ENCODE measurements around the gene MAST3.

The MAST3 gene

DNA sequence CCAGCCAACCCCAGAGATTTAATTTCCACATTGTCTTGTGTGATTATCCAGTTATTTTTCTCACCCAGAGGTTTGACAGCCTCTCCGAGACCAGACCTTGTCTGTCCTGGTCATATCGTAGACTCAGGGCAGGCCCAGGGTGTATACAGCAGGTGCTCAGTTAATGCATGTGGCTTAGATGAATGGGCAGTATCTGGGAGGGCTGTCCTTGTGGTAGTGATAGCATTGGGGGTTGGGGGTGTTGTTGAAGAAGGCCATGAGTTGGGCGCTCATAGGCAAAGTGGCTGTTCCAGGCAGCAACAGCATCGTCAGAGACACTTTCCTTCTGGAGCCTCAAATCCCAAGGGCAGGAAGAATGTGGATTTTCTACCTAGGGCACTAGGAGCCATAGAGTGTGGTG lies 16.9 kb downstream of the MAST3 start:
- no peak for DNase-seq

DNA sequence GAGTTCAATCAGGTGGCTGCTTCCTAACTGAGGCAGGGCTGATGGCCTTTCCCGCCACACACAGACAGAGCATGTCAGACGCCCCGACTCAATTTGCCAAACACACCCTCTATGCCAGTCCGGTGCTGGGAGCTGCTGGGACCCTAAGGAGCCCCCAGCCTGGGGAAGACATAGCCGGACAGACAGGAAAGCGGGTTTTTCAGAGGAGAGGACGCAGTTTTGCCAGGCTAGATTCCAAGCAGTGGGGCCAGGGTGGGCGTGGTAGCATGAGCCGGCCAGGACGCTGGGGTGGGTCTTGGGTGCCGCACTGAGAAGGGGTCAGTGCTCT lies 19.8 kb downstream of the MAST3 start:
- no peak for DNase-seq

DNA sequence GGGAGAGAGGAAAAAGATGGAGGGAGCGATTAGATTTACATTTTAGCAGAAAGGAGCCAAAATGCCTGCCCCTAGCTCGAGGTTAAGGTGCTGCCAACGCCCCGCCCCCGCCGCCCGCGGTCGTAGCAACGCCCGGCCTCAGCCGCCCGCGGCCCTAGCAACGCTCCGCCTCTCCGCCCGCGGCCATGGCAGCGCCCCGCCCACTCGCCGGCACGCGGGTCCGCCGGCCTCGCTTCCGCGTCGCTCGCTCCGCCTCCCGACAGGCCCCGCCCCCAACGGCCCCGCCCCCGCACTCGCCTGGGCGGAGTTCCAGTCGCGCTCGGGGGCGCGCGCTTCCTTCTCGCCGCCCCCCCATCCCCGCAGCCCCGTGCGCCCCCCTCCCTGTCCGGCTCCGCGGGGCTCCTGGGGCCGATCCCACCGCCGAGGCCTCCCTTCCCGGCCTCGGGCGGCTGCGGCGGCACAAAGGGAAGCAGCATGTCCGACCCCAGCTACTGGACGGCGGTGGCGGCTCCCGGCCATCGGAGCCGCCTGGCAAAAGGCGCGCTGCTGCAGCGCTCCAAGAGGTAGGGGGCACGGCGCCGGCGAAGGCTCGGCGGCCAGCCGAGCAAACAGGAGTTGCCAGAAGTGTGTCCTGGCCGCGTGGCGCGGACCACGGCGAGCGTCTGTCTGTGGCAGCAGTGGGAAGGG lies 20.3 kb downstream of the MAST3 start:
- DNase-seq = peak; percentile 86 to 97 (median 94)

DNA sequence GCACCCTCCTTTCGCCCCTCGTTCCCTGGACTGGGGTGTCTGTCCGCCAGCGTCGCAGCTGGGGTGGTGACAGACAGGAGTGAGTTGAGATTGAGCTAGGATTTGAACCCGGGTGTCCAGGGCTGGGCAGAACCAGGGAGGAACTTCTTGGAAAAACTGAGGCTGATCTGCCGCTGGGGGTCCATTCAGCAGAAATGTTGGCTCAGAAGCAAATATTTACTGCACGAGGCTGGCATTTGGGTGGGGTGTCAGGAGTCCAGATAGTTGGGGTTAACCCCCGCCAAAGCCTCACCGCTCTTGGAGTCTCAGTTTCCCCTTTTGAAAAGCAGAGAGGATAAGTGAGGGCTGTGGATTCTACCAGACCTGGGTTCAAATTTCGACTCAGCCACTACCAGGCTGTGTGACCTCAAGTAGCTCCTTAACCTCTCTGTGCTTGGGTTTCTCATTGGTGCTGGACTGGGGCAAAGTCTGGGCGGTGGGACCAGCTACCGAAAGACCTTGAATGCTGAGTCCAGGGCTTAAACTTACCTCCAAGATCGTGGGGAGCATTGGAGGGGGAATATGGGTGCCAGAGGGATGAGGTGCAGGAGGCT lies 20.9 kb downstream of the MAST3 start:
- no peak for DNase-seq

DNA sequence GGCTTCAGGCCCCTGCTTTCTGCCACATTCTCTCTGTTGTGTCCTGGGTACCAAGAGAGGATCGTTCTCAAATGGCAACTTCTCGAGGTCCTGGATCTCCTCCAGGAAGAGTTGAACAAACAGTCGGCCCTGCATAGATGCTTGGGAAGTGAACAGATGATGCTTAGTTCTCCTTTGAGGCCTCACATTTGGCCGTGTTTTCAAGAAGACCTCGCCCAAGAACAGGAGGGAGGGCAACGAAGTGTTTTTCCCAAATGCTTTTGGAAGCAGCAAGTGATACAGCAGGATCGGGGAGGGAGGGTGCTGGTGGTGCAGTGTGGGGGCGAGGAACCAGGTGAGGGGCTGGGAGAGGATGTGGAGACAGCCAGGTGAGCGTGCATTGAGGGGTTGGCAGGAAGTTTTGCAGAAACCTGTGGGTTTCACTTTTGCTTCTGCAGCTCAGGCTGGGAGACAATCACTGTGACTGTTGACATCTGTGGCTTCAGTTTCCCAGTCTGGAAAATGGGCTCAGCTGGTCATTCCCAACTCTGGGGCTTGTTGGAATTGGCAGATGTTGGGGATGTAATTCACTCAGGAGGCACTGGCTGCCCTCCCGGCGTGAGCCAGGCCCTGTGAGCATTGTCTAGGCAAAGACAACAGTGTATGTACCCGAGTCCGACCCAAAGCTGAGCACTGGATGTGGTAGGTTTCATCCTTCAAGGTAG lies 21.6 kb downstream of the MAST3 start:
- peak in 4 of 5 experiments; percentile 14 to 78 (median 47) for DNase-seq

DNA sequence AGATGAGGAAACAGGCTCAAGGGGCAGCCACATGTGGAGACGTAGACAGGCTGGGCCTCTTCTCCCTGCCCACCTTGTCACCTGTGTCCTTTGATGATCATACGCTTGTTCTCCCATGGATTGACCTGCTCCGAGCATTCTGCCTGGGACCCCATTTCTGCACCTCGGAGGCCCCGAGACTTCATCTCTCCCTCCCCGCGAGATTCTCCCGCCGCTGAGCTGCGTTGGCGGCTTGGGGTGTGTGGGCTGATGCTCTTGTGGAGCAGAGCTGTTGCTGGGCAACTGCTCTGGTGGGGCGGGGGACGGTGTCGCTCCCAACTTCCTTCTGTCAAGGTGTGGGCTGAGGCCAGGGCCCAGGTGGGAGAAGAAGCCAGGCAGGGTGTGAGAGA lies 22.1 kb downstream of the MAST3 start:
- DNase-seq = peak in 4 of 5 experiments; percentile 27 to 82 (median 56)

DNA sequence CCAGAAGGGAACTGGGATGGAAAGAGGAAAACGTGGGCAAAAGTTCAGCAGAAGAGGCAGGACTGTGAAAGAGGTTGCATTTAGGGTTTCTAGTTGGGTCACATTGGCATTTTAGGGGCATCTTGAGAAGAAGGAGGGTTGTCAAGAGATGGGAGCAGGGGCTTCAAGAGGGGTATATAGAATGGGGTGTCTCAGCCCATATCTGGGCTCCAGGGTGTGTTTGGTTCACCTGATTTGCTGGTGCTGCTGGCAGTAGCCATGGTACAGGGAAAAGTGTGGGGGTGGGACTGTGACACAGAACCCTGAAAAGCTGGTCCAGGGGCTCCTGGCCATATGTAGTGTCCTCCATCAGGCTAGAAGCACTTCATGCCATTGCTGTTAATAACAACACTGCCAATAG lies 22.5 kb downstream of the MAST3 start:
- DNase-seq = no peak

DNA sequence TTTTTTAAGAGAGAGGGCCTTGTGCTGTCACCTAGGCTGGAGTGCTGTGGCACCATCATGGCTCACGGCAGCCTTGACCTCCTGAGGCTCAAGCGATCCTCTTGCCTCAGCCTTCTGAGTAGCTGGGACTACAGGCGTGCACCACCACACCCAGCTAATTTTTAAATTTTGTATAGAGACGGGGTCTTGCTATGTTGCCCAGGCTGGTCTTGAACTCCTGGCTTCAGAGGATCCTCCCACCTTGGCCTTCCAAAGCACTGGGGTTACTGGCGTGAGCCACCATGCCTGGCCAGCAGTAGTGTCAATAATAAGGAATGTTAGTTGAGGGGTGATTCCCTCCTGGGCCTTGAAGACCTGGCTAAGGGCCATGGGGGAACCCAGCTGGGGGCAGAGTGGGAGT lies 23.6 kb downstream of the MAST3 start:
- no peak for DNase-seq

DNA sequence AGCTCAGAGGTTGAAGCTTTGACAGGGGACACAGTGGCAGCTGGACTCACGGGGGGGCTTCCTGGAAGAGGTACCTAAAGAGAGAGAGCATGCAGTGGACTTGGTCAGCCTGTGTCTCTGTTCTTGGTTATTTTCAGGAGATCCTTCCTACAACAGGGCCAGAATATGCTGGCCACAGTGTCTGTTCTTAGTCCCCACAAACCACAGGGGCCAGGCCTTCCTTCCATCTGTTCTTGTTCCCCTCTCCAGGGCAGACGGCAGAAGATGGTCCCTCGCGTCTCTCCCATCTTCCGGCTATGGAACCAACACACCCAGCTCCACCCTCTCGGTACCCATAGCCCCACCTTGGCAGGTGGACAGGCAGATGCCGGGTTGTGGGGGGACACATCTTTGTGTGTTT lies 24.8 kb downstream of the MAST3 start:
- no peak for DNase-seq

DNA sequence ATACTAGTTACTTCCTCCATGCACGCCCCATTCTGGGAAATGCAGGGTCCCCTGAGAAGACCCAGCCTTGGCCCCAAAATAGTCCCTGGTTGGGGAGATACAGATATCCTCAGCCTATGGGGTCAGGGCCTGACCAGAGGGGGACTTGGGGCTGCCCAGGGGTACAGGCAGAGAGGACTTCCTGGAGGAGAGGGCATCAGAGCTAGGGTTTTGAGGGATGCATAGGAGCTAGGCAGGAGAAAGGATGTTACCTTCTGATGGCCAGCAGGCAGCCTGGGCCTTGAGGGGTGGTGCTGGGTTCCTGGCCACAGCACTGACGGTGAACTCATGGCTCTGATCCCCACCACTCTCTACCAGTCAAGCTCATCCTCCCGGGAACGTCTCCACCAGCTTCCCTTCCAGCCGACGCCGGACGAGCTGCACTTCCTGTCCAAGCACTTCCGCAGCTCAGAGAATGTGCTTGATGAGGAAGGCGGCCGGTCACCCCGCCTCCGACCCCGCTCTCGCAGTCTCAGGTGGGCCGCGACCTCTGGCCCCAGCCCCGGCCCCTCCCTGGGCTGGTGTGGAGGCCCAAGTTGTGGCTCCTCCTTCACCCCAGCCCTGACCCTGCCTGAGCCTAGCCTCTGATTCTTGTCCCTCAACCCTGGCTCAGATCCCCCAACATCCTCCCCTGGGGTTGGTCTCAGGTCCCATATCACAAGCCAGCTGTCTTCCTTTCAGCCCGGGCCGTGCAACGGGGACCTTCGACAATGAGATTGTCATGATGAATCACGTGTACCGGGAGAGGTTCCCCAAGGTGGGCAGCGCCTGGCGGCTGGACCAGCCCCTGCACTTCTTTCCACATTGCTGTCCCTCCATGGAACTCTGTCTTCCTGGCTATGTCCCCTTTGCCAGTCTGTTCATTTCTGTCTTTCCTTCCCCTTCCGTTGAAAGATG lies 25.6 kb downstream of the MAST3 start:
- no peak for DNase-seq

DNA sequence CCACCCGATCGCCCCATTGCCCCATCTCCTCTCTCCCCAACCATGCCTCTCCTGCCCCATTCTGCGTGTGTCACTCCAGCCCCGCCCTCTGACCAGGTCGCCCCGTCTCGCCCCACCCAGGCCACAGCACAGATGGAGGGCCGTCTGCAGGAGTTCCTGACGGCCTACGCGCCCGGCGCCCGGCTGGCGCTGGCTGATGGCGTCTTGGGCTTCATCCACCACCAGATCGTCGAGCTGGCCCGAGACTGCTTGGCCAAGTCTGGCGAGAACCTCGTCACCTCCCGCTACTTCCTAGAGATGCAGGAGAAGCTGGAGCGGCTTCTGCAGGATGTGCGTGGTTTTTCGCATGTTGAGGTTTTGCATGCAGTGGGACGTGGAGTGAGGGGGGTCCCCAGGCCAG lies 26.2 kb downstream of the MAST3 start:
- no peak for DNase-seq

DNA sequence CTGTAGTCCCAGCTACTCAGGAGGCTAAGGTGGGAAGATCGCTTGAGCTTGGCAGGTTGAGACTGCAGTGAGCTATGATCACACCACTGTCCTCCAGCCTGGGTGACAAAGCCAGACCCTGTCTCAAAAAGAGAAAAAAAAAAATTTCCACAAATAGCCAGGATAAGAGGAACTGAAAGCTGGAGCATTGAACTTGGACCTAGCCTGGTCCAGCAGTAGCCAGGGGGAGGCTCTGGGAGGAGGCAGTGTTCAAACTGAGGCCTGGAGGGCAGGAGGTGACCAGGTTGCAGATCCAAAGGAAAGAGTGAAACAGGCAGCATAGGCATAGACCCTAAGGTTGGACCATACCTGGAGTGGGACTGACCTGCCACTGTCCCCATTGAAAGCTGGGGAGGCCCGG lies 28.5 kb downstream of the MAST3 start:
- DNase-seq = no peak

DNA sequence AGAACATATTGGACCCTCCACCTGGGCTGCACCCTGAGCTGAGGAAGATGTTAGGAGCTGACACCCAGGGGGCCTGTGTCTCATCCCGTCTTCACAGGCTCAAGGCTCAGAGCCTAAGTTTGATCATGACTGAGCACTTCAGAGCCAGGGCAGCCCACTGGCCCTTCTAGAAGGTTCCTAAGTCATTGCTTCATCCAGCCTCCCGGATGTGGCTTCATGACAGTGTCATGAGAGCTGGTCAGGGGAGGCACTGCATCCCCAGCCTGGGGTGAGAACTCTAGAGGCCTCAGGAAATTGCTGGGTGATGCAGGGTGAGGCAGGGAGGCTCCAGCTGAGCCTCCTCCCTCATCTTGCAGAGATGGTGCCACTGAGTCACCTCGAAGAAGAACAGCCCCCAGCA lies 30.5 kb downstream of the MAST3 start:
- DNase-seq = peak in 1 of 5 experiments; percentile 55

DNA sequence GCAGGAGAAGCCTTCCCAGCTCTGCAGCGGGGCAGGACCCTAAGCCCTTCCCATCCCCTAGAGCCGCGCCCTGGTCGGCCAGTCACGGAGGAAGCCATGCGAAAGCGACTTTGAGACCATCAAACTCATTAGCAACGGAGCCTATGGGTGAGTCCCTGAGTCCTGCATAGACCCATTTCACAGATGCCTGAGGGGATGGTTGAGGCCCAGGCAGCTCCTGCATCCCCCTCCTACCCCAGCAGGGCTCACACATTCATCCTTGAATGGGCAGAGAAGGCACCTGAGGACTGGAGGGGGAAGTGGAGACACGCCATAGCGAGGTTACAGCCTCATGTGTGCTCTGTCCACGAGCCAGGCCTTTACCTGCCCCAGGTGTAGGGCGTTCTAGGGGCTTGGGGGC lies 31.2 kb downstream of the MAST3 start:
- DNase-seq = no peak

DNA sequence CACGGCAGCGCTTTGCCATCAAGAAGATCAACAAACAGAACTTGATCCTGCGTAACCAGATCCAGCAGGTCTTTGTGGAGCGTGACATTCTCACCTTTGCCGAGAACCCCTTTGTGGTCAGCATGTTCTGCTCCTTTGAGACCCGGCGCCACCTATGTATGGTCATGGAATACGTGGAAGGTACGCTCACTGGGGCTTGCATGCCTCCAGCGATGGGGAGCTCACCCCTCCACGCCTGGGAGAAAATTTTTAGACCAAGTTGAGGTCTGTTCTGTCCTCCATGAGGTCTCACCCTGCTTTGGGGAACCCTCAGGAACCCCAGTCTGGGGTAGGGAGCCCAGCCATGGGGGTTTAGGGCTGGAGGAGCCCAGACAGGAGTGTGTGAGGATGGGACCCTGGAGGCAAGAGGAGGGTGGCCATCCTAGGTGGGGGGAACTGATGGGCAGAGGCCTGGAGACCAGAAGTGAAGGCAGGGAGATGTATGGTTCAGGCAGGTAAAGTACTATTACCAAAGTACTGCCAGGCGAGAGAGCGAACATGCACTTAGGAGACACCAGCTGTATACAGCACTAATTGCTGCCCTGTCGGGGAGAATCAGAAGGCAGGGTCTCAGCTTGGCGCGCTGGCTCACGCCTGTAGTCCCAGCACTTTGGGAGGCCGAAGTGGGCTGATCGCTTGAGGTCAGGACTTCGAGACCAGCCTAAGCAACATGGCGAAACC lies 33.1 kb downstream of the MAST3 start:
- no peak for DNase-seq

DNA sequence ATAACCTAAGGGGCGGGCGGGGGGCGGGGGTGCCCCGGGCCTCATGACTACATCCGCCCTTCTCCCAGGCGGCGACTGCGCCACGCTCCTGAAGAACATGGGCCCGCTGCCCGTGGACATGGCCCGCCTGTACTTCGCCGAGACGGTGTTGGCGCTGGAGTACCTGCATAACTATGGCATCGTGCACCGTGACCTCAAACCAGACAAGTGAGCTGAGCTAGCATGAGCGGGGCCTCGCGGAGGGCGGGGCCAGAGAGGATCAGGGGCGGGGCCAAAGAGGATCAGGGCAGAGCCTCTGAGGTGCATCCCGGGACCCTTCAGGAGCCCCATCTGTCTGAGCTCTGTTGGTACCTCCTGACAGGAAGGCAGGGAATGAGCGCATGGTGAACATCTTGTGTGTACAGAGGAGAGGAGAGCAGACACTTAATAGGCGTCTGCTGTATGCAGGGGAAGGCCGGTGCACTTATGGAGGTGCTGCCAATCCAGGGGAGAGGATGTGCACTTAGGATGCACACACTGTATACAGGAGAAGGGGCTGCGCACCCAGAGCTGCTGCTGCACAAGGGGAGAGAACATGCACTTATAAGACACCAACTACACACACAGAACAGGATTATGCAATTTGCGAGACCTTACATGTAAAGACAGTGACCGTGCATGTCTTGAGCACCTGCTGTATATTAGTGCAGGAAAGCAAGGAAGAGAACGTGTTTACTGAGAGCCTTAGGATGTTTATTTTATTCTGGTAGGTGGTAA lies 34.4 kb downstream of the MAST3 start:
- DNase-seq = no peak

DNA sequence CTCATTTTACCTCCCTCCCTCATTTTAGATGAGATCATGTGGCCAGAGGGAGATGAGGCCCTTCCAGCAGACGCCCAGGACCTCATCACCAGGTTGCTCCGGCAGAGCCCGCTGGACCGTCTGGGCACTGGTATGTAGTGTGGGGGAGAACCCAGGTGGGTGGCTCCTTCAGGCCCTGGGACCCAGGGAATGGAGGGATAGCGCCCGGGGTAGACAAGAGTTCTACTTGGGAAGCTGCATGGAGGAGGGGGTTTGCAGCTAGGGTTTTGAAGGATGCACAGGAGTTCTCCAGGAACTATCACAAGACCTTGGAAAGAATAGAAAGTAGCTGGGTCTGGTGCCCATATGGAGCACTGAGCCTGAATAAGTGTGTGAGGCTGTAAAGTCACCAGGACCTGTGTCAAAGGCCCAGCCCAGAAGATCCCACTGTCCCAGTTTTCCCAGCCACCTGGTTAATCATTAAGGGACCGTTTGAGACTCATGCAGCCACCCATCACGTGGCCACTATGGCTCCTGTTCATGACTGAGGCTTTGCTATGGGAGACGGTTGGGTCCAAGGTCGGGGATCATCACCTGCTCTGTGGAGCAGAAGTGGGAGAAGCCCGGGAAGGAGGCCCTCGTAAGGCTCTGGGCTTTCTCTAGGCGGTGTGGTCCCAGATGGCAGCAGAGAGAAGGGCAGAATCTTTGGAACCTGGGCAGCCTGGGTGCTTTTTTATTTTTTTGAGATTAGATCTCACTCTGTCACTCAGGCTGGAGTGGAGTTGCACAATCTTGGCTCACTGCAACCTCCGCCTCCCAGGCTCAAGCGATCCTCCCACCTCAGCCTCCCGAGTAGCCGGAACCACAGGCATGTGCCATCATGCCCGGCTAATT lies 38.4 kb downstream of the MAST3 start:
- DNase-seq = no peak

DNA sequence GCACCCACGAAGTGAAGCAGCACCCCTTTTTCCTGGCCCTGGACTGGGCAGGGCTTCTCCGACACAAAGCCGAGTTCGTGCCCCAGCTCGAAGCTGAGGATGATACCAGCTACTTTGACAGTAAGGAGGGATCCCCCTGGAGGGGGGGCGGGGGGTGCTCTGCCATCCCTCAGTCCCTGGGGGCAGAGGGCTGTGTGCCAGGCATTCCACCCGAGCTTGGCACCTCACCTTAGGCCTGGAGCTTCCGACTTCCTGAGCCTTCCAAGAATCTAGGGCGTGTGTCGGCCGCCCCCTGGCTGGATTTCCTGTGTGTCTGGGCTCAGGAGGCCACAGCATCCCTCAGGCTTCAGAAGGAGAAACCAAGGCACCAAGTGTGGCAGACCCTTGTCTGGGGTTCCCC lies 39.7 kb downstream of the MAST3 start:
- DNase-seq = no peak

DNA sequence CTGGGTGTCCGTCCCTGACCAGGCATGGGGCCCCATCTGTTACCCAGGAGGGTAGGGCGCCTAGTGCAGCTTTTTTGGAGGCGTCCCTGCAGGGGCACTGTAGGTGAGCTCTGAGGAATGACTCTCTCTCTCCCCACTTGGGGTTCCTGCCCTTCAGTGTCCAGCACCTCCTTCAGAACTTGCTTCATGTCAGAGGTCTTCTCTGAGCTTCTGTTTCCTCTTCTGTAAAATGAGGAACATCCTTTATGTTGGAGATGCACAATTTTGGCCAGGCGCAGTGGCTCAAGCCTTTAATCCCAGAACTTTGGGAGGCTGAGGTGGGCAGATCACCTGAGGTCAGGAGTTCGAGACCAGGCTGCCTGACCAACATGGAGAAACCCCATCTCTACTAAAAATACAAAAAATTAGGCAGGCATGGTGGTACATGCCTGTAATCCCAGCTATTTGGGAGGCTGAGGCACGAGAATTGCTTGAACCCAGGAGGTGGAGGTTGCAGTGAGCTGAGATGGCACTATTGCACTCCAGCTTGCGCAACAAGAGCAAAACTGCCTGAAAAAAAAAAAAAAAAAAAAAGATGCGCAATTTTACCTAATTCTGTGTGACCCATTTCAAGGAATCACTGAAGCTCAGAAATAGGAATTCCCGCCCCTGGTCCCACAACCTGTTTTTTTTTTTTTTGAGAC lies 40.2 kb downstream of the MAST3 start:
- no peak for DNase-seq

DNA sequence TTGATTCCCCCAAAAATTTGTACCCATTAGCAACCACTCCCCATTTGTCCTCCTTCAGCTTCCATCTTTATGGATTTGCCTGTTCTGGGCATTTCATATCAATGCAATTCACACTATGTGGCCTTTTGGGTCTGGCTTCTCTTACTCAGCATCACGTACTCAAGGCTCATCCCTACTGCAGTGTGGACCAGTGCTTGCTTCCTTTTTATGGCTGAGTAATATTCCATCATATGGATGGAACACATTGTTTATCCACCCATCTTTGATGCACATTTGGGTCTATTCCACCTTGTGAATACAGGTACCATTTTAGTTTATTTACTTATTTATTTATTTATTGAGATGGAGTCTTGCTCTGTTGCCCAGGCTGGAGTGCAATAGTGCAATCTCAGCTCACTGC lies 42.9 kb downstream of the MAST3 start:
- no peak for DNase-seq

All from T-helper 2 cell (primary cell).